Heart left ventricle (tissue), 13 donors: Measurements from ENCODE around the gene KIF3C.

Experiments
- CTCF ChIP-seq, 12 donors: fragments of 200-600 bp; sonication (generic) in 4 of 12; IDR thresholded peaks; one replicate each; pipeline versions ENCODE4 v1.5.0 to v1.8.0; 2018 to 2022; ENCODE audit warnings: antibody characterized with exemption in 12 of 12, mild to moderate bottlenecking in 5 of 12
- POLR2A ChIP-seq, 2 donors: fragments of 450-650 bp; IDR thresholded peaks; one replicate each; pipeline ENCODE4 v1.6.1; 2017; ENCODE audit warnings: antibody characterized with exemption in 2 of 2, mild to moderate bottlenecking in 2 of 2, moderate library complexity in 2 of 2
- donor health status: ischemic (EF 13 %, LVEDD 7.1; RV severe dilation, severe dysfunction).
- donor health status: DM: no; HTN: yes; CAD: no.
- donor health status: DM: no; HTN: no; CAD: no.
- donor health status: ischemic (EF 25% LVEDD 6.9; RV normal size, moderate dysfunction).
- donor health status: ischemic (EF 25% LVEDD 5.7; RV mildly dilated, moderate dysfunction).
- donor health status: ischemic (EF 35%, LVEDD 5.7; RV mildly dilated, moderate dysfunction).
- donor health status: nonischemic (EF 11% LVEDD 7.7; RV severe dilation, severe dysfunction).
- donor health status: DM: yes; HTN: yes; CAD: no.
- donor health status: PGD.
- donor health status: ischemic (EF 29% LVEDD 5.4; RV normal size, mild dysfunction).
- donor health status: nonischemic (EF 23%, LVEDD 6.1; RV moderate dilation, normal function).

- TF ChIP-seq POLR2A (IDR thresholded peaks at IDR 0.05) (no peak), CTCF (IDR thresholded peaks at IDR 0.05) (no peak)
Observed at GRCh38 chr2:25993049-25993448, 10.8 kb upstream of the KIF3C start.
